Activated naive CD4-positive, alpha-beta T cell treated with anti-CD3 and anti-CD28 coated beads, Interleukin-2, amount 50 U/mL, for 24 hours (primary cell): ENCODE results near the gene GNB5.

Source experiments
- H3K27ac Mint-ChIP-seq: one replicate; pipeline ENCODE4 v1.8.0; 2021; ENCODE audit warnings: mild to moderate bottlenecking, mixed read lengths
- H3K27me3 Mint-ChIP-seq: one replicate; pipeline ENCODE4 v1.8.0; 2021; ENCODE audit warnings: mixed read lengths
- H3K36me3 Mint-ChIP-seq: one replicate; pipeline ENCODE4 v1.8.0; 2021; ENCODE audit warnings: mixed read lengths
- H3K4me1 Mint-ChIP-seq: one replicate; pipeline ENCODE4 v1.8.0; 2021; ENCODE audit warnings: mixed read lengths
- H3K4me3 Mint-ChIP-seq: one replicate; pipeline ENCODE4 v1.8.0; 2021; ENCODE audit warnings: mild to moderate bottlenecking, mixed read lengths
- H3K9me3 Mint-ChIP-seq: one replicate; pipeline ENCODE4 v1.8.0; 2021; ENCODE audit warnings: mixed read lengths

GNB5 gene

DNA sequence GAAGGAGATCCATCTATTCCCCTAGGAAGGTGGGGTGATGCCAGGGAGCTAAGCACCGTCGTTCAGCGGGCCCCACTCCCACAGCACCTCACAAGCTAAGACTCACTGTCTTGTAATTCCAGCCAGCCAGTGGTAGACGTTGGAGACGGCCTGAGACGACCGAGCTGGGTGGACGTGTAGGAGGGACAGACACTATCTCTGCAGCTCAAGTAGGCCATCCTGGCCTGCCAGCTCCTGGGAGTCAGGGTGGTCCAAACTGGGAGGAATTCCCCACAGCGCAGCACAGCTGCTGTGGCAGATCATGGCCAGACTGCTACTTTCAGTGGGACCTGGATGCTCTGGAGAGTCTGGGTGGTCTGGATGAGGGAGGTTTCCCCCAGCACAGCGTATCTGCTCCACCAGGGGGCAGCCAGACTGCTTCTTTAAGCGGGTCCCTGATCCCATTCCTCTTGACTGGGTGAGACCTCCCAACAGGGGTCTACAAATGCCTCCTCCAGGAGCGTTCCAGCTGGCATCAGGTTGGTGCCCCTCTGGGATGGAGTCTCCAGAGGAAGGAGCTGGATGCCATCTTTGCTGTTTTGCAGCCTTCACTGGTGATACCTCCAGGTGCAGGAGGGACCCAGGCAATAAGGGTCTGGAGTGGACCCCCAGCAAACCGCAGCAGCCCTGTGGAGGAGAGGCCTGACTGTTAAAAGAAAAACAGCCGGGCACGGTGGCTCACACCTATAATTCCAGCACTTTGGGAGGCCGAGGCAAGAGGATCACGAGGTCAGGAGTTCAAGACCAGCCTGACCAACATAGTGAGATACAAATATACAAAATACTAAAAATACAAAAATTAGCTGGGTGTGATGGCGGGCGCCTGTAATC lies 27.6 kb downstream of the GNB5 start:
- no peak overlapping the region for H3K4me3 Mint-ChIP-seq

DNA sequence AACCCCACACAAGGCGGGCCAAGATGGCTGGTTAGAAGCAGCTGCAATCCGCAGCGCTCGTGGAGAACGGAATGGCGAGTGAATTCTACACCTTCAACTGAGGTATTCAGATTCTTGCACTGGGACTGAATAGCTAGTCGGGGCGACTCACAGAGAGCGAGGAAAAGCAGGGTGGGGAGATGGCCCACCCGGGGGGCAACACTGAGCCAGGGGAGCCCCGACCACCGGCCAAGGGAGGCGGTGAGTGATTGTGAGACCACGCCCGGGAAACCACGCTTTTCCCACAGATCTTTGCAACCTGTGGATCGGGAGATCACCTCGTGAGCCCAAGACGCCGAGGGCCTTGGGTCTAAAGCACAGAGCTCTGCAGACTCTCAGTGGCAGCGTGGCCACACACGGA lies 28.3 kb downstream of the GNB5 start:
- Mint-ChIP-seq H3K36me3 (peaks cover 14% of the 10 kb centered on the region), H3K4me1 (peaks cover 32% of the 10 kb centered on the region), H3K27ac (no peak overlapping the region), H3K27me3 (no peaks in the 10 kb centered on the region), H3K9me3 (no peaks in the 10 kb centered on the region), H3K4me3 (no peak overlapping the region)

More for the DNA sequence above, 27.6 kb downstream of the GNB5 start:
- H3K36me3 Mint-ChIP-seq = peaks cover 14% of the 10 kb centered on the region
- no peak overlapping the region for H3K27ac Mint-ChIP-seq
- peaks cover 39% of the 10 kb centered on the region for H3K4me1 Mint-ChIP-seq
- H3K27me3 Mint-ChIP-seq = no peaks in the 10 kb centered on the region
- no peaks in the 10 kb centered on the region for H3K9me3 Mint-ChIP-seq

DNA sequence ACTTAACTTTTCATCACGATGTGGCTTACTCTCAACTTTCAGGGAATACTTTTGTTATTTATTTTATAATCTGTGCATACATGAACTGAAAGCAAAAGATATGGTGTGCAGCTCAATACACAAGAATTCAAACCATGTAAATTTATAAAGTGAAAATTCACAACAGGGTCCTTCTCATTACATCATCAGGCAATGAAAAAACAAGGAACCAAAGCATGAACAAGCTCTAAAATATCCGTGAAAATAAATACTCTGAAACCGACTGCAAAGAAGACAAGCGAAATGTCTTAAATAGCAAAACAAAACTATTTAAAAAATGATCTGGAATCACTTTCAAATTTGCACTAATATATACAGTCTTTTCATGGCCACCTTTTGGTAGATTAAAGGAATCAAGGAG lies 28.9 kb downstream of the GNB5 start:
- Mint-ChIP-seq H3K36me3 (peaks cover 14% of the 10 kb centered on the region), H3K27ac (no peak overlapping the region), H3K4me3 (no peak overlapping the region), H3K9me3 (no peaks in the 10 kb centered on the region), H3K4me1 (peaks cover 28% of the 10 kb centered on the region), H3K27me3 (no peaks in the 10 kb centered on the region)

DNA sequence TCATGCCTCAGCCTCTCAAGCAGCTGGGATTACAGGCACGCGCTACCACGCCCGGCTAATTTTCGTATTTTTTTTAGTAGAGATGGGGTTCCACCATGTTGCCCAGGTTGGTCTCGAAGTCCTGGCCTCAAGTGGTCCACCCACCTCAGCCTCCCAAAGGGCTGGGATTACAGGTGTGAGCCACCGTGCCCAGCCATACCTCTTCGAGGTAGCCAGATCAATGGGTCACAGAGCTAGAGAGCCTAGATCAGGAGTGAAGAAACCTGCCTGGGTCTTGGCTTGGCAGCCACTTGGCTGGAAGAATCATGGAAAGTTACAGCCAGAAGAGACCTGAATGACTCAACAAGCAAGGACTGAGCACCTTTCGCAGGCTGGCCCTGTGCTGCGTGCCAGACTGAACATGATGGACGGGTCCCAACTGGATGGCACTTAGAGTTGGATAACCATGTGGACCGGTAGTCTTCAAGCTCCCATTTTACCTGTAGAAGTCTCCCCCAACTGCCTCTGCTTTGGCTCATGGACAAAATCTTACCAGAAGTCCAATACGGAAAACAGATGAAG lies 29.7 kb downstream of the GNB5 start:
- no peak overlapping the region for H3K4me3 Mint-ChIP-seq
- peaks cover 14% of the 10 kb centered on the region for H3K36me3 Mint-ChIP-seq
- H3K9me3 Mint-ChIP-seq = no peaks in the 10 kb centered on the region
- peaks cover 21% of the 10 kb centered on the region for H3K4me1 Mint-ChIP-seq
- H3K27ac Mint-ChIP-seq = no peak overlapping the region
- no peaks in the 10 kb centered on the region for H3K27me3 Mint-ChIP-seq

DNA sequence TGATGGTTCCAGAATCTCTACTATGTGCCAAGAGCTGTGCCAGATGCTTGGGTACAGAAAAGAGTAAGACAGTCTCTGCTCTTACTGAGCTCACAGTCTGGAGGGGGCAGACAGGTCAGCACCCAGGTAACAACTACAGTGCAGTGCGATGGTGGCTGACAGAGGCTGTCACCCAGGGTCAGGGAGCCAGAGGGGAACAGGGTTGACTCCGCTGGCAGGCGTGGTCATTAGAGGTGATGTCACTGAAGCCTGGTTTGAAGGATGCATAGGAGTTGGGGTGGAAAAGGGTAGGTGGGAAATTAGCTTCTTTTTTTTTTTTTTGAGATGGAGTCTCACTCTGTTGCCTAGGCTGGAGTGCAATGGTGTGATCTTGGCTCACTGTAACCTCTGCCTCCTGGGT lies 31.5 kb downstream of the GNB5 start:
- no peak overlapping the region for H3K27ac Mint-ChIP-seq
- peaks cover 14% of the 10 kb centered on the region for H3K36me3 Mint-ChIP-seq
- no peak overlapping the region for H3K4me3 Mint-ChIP-seq

DNA sequence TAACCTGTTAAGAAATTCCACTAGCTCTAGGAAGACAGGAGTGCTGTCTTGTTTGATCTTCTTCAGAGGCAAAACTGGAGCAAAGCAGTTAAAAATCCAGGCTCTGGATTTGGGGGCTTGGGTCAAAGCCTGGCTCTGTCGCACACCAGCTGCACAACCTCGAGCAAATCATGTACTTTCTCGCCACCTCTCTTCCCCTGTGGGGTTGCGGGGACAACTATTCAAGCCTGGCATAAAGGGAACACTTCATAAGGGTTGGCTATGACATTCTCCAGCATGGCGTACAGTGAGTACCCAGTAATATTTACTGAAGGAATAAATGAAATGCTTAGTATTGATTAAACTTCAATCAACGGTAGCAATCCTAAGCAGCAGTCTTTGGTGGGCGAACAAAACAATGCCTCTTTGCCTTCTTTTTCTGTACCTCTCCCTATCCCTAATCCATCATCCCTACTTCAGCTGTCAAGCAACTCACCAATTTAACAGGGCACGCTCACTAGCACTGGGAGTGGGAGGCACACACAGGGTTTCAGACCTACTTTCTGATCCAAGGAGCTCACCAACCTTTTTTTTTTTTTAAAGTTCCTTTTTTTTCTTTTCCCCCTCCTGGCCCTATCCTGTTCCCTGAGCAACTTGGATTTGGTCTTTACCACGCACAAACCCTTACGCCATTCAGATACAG lies 33.0 kb downstream of the GNB5 start:
- Mint-ChIP-seq H3K4me1 (no peaks in the 10 kb centered on the region), H3K27ac (no peak overlapping the region), H3K9me3 (no peaks in the 10 kb centered on the region), H3K27me3 (no peaks in the 10 kb centered on the region), H3K4me3 (no peak overlapping the region), H3K36me3 (peaks cover 15% of the 10 kb centered on the region)

More for the DNA sequence above, 31.5 kb downstream of the GNB5 start:
- no peaks in the 10 kb centered on the region for H3K9me3 Mint-ChIP-seq
- H3K4me1 Mint-ChIP-seq = peaks cover 2% of the 10 kb centered on the region
- no peaks in the 10 kb centered on the region for H3K27me3 Mint-ChIP-seq

DNA sequence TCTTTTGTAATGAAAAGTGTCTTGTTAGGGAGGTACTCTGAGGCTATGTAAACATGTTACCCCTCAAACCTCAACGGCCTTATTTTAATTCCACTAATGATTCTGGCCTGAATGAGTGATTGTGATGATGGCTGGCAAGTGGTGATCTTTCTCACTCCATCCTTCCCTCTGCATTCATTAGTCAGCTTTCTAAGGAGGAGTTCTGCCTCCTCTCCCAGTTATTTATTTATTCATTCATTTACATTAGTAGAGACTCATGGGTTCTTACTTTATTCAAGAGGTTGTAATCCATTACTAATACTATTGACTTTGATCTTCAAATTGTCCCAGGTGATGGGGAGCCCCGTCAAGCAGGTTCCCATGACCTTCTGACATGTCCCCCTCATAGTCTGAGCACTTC lies 35.3 kb downstream of the GNB5 start:
- Mint-ChIP-seq H3K27ac (no peak overlapping the region), H3K4me1 (no peaks in the 10 kb centered on the region), H3K27me3 (no peaks in the 10 kb centered on the region), H3K9me3 (no peaks in the 10 kb centered on the region), H3K4me3 (no peak overlapping the region), H3K36me3 (peaks cover 10% of the 10 kb centered on the region)

DNA sequence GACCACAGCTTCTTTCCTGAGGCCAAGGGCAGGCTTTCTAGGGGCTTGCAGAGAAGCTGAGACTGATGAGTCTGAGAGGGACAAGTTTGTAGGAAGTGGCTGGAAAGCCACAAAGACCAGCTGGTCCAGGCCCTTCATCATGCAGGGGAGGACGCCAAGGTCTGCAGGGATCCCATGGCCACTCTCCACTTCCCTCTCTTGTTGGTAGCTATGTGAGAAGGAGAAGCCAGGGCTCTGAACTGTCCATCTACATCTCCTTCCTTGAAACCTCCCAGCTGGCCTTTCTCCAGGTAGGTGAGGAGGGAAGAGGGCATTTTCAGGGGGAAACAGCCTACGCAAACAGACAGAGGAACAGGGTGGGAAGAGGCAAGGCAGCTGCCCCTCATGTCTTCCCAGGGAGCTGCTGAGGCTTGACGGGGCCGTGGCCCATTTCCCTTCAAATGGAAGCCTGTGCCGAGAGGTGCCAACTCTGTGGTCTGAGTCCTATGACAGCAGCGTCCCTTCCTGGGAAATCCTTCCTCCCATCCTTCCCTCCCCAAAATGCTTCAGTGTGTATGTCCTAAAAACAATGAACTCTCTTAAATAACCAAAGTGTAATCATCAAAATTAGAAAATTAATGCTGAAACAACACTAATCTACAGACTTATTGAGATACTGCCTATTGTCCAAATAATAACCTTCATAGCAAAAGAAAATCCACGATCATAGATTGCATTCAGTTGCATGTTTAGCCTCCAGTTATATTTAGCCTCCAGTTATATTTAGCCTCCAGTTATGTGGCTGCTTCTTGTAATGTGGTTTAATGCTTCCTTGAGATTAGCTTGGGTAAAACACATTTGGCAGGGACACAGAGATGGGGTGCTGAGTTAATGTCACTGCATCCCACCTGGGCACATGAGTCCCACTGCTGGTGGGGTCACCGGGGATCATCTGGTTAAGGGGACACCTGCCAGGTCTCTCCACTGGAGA lies 36.0 kb downstream of the GNB5 start:
- H3K27me3 Mint-ChIP-seq = no peaks in the 10 kb centered on the region

DNA sequence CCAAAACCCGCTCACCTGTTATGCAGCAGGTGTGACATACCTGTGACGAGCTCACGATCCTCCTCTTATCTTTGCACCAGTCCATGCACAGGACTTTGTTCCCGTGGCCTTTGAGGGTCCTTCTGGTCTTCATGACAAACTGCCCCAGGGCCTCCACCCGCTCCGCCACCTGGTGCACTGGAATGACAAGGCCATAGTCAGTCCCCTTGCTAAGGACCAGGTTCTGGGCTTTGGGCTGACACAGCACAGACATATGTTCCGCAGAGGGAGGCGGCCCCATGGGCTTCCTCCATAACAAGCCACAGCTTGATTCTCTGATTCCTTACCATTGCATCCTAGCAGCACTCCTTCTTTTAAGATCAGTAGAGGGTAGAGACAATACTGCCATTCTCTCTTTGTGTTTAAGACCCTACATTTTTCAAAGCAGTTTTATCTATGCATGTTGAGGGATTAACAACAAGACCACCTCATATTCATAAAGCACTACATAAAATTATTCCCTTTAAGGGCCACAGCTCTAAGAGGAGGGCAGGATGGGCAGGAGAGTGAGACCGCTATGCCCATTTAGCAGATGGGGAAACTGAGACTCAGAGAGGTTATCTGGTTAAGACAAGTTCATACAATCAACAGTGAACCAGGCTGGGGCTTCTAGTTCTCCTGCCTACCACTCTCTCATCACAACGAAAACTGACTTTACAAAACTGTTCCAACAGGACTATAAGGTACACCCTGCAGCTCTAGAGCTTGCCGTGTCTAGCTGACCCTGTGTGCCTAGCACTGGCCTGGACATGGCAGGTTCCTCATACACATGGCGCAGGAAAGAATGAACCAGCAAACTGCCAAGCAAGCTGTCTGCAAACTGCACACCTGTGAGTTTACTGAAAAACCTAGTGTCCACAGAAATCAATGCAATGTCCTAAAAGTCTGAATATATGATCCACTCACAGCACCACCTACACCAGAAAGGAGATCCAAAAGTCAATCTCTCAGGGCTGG lies 37.0 kb downstream of the GNB5 start:
- H3K4me1 Mint-ChIP-seq = no peaks in the 10 kb centered on the region
- H3K9me3 Mint-ChIP-seq = no peaks in the 10 kb centered on the region
- peaks cover 12% of the 10 kb centered on the region for H3K36me3 Mint-ChIP-seq
- no peak overlapping the region for H3K27ac Mint-ChIP-seq
- no peaks in the 10 kb centered on the region for H3K27me3 Mint-ChIP-seq
- H3K4me3 Mint-ChIP-seq = no peak overlapping the region

More for the DNA sequence above, 36.0 kb downstream of the GNB5 start:
- Mint-ChIP-seq H3K36me3 (peaks cover 13% of the 10 kb centered on the region), H3K4me1 (no peaks in the 10 kb centered on the region), H3K9me3 (no peaks in the 10 kb centered on the region), H3K27ac (no peak overlapping the region), H3K4me3 (no peak overlapping the region)

DNA sequence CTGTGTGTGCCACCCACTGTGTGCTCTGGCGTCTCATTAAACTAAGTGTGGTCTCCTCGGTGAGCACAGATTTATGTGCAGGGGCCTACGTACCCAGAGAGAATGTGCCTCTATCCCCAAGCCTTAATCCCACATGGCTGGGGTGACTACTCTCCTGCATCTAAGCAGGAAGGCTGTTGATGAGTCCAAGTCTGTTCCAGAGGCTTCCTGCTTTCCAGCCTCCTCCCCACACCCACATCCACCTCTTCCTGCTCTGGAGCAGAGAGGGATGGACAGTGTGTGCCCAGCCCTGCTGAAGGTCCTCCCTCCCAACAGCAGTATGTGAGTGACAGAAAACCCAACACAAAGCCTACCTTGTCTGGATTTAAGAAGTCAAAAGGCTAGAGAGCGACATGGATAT lies 39.8 kb downstream of the GNB5 start:
- Mint-ChIP-seq H3K4me1 (no peaks in the 10 kb centered on the region), H3K27me3 (no peaks in the 10 kb centered on the region), H3K9me3 (no peaks in the 10 kb centered on the region), H3K36me3 (peaks cover 16% of the 10 kb centered on the region), H3K27ac (no peak overlapping the region), H3K4me3 (no peak overlapping the region)

DNA sequence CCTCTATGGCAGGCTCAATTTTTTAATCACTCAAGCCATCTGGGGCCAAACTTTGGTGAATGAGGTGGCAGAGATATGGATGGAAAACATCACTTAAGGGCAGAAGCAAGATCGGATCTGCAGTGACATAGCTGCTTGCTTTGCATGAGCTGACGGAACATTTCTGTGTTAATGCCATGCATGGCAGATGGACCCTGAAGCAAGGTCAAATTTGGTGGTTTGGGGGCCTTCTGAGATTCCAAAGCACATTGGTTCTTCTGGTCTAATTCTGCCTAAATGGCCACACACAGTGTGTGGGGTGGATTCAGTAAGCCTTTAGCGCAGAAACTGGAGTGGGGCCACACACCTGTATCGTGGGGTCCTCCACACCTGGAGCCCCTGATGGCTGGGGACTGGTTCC lies 40.3 kb downstream of the GNB5 start:
- Mint-ChIP-seq H3K9me3 (no peaks in the 10 kb centered on the region), H3K4me1 (no peaks in the 10 kb centered on the region), H3K27me3 (no peaks in the 10 kb centered on the region), H3K27ac (no peak overlapping the region), H3K4me3 (no peak overlapping the region), H3K36me3 (peaks cover 16% of the 10 kb centered on the region)

DNA sequence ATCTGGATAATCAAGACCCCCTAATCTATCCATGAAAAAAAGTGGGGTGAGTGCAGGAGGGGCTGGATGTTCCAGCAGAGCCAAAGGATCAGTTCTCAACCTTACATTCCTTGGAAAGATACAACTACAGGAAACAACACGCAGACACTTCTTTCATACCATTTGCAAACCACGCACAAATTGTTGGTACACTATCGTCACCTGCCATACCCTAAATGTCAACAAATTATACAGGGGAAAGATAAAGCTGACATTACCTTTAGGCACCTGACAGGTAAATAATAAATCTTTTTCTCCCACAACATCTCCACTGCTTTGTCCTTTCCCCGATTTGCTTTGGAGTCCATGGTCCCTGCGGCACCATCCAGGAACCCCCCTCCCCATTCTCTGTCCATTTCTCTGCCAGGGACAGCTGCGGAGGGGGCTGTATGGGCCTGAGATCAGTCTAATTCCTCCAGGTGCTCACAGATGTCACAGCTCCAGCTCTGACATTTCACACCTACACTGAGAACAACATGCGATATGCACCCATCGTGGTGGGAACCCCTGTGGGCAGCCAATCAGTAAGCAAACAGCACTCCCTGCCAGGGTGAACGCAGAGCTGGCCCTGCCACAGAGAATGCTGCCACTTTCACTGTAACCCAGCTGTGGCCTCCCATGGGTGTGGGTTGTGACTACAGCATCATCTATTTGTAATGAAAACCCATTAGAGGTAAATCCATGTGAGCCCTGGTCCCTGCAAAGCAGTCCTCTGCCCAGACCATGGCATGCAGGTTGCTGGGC lies 41.0 kb downstream of the GNB5 start:
- Mint-ChIP-seq H3K27me3 (no peaks in the 10 kb centered on the region), H3K36me3 (peaks cover 17% of the 10 kb centered on the region), H3K4me1 (no peaks in the 10 kb centered on the region), H3K27ac (no peak overlapping the region), H3K9me3 (no peaks in the 10 kb centered on the region), H3K4me3 (no peak overlapping the region)

DNA sequence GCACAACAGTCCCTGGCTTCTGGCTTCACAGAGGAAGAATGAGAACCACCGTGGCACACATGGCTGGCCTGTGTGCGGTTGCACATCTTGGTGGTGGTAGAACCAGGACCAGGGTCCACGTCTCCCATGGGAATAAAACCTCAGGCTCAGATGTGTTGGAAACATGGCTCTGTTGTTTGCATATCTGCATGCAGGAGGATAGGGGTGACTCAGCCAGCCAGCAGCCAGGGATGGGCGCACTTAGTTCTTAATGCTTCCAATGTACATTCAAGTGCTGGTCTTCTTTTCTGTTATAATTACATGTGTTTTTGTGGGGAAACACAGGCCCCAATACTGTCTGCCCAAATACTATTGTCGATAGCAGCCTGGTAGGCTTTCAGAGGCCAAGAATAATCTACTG lies 42.8 kb downstream of the GNB5 start:
- Mint-ChIP-seq H3K27me3 (no peaks in the 10 kb centered on the region), H3K36me3 (peaks cover 14% of the 10 kb centered on the region), H3K27ac (no peak overlapping the region)

DNA sequence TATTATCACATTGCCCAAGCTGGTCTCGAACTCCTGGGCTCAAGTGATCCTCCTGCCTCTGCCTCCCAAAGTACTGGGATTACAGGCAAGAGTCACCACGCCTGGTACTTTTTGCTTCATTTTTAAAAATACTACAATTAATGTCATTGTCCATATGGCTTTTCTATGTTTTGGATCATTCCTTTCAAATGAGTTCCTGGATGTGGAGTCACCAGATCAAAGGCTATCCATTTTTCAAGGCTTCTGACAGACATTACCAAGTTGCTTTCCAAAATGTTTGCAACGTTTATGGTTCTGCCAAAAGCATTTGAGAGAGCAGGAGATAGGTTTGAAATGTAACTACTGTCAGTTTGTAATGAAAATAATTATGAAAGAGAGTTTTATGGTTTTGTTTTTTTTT lies 44.4 kb downstream of the GNB5 start:
- peaks cover 14% of the 10 kb centered on the region for H3K36me3 Mint-ChIP-seq
- H3K4me3 Mint-ChIP-seq = no peak overlapping the region
- H3K27me3 Mint-ChIP-seq = no peaks in the 10 kb centered on the region
- H3K4me1 Mint-ChIP-seq = no peaks in the 10 kb centered on the region
- no peak overlapping the region for H3K27ac Mint-ChIP-seq
- H3K9me3 Mint-ChIP-seq = no peaks in the 10 kb centered on the region

More for the DNA sequence above, 42.8 kb downstream of the GNB5 start:
- no peak overlapping the region for H3K4me3 Mint-ChIP-seq
- H3K4me1 Mint-ChIP-seq = no peaks in the 10 kb centered on the region
- H3K9me3 Mint-ChIP-seq = no peaks in the 10 kb centered on the region
